Neural crest cell (in vitro differentiated cells): ENCODE measurements around the gene NEK8. TPM values are rescaled to one million over a fixed set of nuclear protein-coding genes. Genes with fewer than 3 reads are reported as not detected.

Experiments
- DNase-seq: peaks from one replicate; pipeline ENCODE4 v3.0.0; 2021; ENCODE audit warnings: low read depth, mixed read lengths, low spot score
- H3K27ac Mint-ChIP-seq: one replicate; pipeline ENCODE4 v1.8.0; 2021; ENCODE audit warnings: mild to moderate bottlenecking, mixed read lengths; ENCODE audit not compliant: unreplicated experiment
- H3K27me3 Mint-ChIP-seq: 2 replicates; pipeline ENCODE4 v1.8.0; 2021; ENCODE audit warnings: low read depth, mild to moderate bottlenecking, mixed read lengths
- H3K36me3 Mint-ChIP-seq: 2 replicates; pipeline ENCODE4 v1.8.0; 2021; ENCODE audit warnings: low read depth, mild to moderate bottlenecking, mixed read lengths
- H3K4me1 Mint-ChIP-seq: 2 replicates; pipeline ENCODE4 v1.8.0; 2021; ENCODE audit warnings: mixed read lengths
- H3K4me3 Mint-ChIP-seq: one replicate; pipeline ENCODE4 v1.8.0; 2021; ENCODE audit warnings: mild to moderate bottlenecking, mixed read lengths
- H3K9me3 Mint-ChIP-seq: 2 replicates; pipeline ENCODE4 v1.8.0; 2021; ENCODE audit warnings: mixed read lengths
- CTCF ChIP-seq: fragments of 200-600 bp; sonication (generic); conservative IDR thresholded peaks from 2 replicates; pipeline ENCODE4 v1.5.0; 2021; ENCODE audit warnings: antibody characterized with exemption, mild to moderate bottlenecking
- total RNA-seq: library from RNA; stranded (reverse); gene quantifications from 2 replicates; pipeline ENCODE4 v1.2.1, GENCODE V29; 2021

NEK8 gene
- total RNA-seq, 1 donor from 2014 or later, result 6.2 TPM

GRCh38 chr17:28688481-28688880 lies 40.1 kb upstream of the NEK8 start:
- H3K4me1 Mint-ChIP-seq, result peaks cover under 1% of the 10 kb centered on the region
- TF ChIP-seq CTCF, result no peak
- H3K9me3 Mint-ChIP-seq, result no peaks in the 10 kb centered on the region
- H3K27me3 Mint-ChIP-seq, result no peaks in the 10 kb centered on the region
- no peak for DNase-seq
- H3K4me3 Mint-ChIP-seq, result no peak overlapping the region
- no peak overlapping the region for H3K27ac Mint-ChIP-seq
- H3K36me3 Mint-ChIP-seq, result peaks cover 37% of the 10 kb centered on the region

- no peak overlapping the region for H3K27ac Mint-ChIP-seq
- no peaks in the 10 kb centered on the region for H3K9me3 Mint-ChIP-seq
- no peaks in the 10 kb centered on the region for H3K27me3 Mint-ChIP-seq
- H3K4me3 Mint-ChIP-seq, result no peak overlapping the region
- peaks cover 6% of the 10 kb centered on the region for H3K4me1 Mint-ChIP-seq
- DNase-seq, result no peak
- H3K36me3 Mint-ChIP-seq, result peaks cover 40% of the 10 kb centered on the region
- TF ChIP-seq CTCF, result no peak
These were observed 39.6 kb upstream of the NEK8 start for GRCh38 chr17:28689011-28689410.

- peaks cover 28% of the 10 kb centered on the region for H3K36me3 Mint-ChIP-seq
- H3K9me3 Mint-ChIP-seq, result no peaks in the 10 kb centered on the region
- peak overlapping the region; percentile 44 for H3K27ac Mint-ChIP-seq
- no peak for DNase-seq
- no peak overlapping the region for H3K4me3 Mint-ChIP-seq
- H3K4me1 Mint-ChIP-seq, result peaks cover 10% of the 10 kb centered on the region
- no peaks in the 10 kb centered on the region for H3K27me3 Mint-ChIP-seq
- no peak for TF ChIP-seq CTCF
These were observed 34.7 kb upstream of the NEK8 start for GRCh38 chr17:28693869-28694268.

DNA sequence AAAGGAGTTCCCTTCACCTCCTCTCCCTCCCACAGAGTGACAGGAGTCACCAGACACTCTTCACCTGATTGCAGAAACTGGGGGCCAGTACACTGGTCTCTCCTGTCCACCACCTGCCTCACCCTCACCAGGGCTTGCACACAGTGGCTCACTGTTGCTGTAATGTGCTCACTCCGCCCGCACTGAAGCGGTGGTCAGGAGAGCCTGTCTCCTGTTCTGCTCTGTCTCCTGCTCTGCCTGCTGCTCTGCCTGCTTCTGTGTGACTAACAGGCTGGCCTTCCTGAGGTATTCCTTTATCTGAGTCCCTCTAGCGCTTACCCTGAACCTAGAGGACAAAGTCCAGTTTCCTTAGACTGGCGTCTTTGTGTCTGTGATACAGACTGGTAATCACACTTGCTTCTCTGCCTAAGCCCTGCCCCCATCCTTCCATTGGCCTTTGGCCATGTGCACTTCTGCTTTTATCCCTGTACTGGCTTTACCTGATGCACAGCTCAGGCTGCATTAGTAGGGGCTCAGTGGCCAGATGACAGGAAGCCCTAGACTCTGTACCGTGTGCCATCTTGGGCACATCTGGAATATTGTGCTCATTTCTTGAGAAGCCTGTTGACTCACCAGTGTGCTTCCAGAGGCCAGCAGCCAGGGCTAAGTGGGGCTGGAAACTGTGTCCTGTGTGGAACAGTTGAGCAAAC lies 30.2 kb upstream of the NEK8 start:
- Mint-ChIP-seq H3K4me1 (peaks cover 24% of the 10 kb centered on the region), H3K4me3 (no peak overlapping the region), H3K36me3 (peaks cover 23% of the 10 kb centered on the region), H3K27ac (no peak overlapping the region), H3K9me3 (no peaks in the 10 kb centered on the region), H3K27me3 (no peaks in the 10 kb centered on the region)
- DNase-seq, result no peak
- no peak for TF ChIP-seq CTCF

DNA sequence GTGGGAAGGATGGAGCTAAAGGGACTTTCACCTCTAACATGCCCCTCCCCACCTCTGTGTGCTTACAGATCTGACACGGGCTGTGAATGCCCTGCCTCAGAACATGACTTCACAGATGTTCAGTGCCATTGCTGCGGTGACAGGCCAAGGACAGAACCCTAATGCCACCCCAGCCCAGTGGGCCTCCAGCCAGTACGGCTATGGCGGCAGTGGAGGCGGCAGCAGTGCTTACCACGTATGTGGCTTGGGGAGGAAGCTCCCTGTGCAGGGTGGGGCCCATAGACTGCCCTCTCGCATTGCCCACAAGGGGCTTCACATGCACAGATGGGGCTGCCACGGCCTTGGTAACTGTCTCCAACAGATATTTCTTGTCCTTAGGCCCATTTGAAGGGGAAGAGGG lies 28.3 kb upstream of the NEK8 start:
- DNase-seq, result no peak
- H3K27me3 Mint-ChIP-seq, result no peaks in the 10 kb centered on the region
- H3K9me3 Mint-ChIP-seq, result no peaks in the 10 kb centered on the region
- no peak overlapping the region for H3K4me3 Mint-ChIP-seq
- no peak overlapping the region for H3K27ac Mint-ChIP-seq
- peaks cover 22% of the 10 kb centered on the region for H3K4me1 Mint-ChIP-seq
- H3K36me3 Mint-ChIP-seq, result peaks cover 15% of the 10 kb centered on the region
- no peak for TF ChIP-seq CTCF
